DND-41 (cell line): ENCODE data around the gene IQGAP2.

ENCODE experiments used
- EZH2 ChIP-seq: IDR thresholded peaks from 3 replicates; pipeline ENCODE4 v1.6.1; 2012; ENCODE audit warnings: borderline replicate concordance, low read depth, mild to moderate bottlenecking, moderate library complexity, low read length, inconsistent platforms; ENCODE audit not compliant: severe bottlenecking
- TF ChIP-seq, protein P1 (sequence below): IDR thresholded peaks from 2 replicates; pipeline ENCODE4 v1.5.1; 2012; ENCODE audit warnings: borderline replicate concordance, low read length, moderate library complexity, mild to moderate bottlenecking; ENCODE audit not compliant: poor library complexity, severe bottlenecking; ENCODE audit errors: extremely low read depth

DNA sequence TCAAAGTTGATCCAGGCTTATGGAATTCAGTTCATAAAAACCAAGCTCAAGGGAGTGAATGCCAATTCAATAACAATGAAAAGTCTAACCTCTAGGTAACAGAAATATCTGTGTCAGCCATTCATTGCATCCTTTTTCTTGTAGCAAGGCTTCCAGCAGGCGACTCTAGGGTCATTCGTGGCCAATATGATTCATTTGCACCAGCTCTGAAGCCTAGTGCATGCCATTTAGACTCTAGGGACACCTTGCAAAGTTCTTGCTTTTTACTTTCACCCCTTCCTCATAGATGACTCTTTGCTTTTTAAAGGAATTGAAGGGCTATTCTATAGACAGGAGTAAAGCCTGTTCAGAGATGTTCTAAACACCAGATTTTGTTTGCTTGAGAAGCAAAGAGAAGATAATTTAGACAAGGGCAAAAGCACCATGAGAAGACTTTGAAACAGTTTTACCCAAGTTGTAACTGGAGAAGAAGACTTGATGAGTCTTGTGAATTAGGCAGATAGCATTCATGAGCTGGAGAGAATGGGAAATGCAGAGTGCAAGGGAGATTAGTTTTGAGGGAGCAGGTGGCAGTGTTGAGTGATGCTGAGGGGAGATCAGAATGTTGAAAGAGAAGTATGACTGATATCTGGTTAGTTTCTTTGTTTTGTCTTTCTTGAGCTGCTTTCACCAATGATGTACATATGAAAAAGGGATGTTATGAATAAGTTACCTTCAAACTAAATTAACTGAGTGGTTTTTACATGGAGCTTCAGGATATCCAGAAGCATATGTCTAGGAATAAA is 125.7 kb downstream of the IQGAP2 start:
- TF ChIP-seq EZH2 = no peak
- TF ChIP-seq, protein P1, sequence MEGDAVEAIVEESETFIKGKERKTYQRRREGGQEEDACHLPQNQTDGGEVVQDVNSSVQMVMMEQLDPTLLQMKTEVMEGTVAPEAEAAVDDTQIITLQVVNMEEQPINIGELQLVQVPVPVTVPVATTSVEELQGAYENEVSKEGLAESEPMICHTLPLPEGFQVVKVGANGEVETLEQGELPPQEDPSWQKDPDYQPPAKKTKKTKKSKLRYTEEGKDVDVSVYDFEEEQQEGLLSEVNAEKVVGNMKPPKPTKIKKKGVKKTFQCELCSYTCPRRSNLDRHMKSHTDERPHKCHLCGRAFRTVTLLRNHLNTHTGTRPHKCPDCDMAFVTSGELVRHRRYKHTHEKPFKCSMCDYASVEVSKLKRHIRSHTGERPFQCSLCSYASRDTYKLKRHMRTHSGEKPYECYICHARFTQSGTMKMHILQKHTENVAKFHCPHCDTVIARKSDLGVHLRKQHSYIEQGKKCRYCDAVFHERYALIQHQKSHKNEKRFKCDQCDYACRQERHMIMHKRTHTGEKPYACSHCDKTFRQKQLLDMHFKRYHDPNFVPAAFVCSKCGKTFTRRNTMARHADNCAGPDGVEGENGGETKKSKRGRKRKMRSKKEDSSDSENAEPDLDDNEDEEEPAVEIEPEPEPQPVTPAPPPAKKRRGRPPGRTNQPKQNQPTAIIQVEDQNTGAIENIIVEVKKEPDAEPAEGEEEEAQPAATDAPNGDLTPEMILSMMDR = no peak
